ENCODE measurements around the gene MYO9B. TPM values are rescaled to one million over a fixed set of nuclear protein-coding genes. Genes with fewer than 3 reads are reported as not detected.

Gene MYO9B
- total and polyA plus RNA-seq, 9 of the 15 experiments (the other 6 are each of a cell fraction or from before 2014, with no cell fraction given) = 2.4 to 77.6 (median 23.0) TPM

DNA sequence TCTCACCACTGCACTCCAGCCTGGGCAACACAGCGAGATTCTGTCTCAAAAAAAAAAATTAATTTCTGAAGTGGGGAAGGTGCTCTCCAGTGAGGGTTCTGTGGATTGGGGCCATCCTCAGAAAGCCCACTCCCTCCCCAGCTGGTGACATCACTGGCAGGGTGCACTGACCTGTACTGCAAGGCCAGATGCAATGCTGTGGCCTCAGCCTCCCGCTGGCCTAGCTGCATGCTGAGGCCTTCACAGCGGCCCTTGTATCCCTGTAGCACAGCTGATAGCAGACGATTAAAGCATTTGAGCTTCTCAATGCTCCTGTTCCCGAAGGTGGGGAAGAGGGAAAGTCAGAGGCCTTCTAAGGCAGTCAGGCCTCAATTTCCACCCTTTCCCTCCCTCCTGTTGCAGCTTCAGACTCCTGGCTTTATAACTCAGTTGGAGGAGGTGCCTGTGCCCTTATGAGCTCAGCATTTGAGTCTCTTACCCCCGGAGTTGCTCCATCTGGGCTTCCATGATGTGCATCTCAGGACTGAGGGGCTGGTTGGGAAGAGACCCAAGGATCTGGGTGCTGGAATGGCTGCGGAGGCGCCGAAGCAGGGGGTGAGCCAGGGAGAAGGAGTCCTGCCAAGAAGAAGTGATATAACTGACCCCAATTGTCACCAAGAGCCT lies 183.7 kb downstream of the MYO9B start:
- H3K36me3 ChIP-seq (ENCODE audit: control insufficient read depth, insufficient read depth, low read length) = no peaks in the 10 kb centered on the region
- no peak overlapping the region for H3K4me3 ChIP-seq
- in situ Hi-C loops (cut with MboI) = no loop called here
- H3K79me2 ChIP-seq (ENCODE audit: control insufficient read depth, insufficient read depth, low read length) = no peaks in the 10 kb centered on the region
- WGBS (ENCODE audit: insufficient coverage, low coverage, missing lambda C conversion rate) = 41% methylated on average over 9 of the region's 9 CpGs
- ChIA-PET POLR2A (interaction anchor here (0.7 to 1.7 kb wide), 2 partner anchors 23 to 30 kb away, joined by 3 read pairs; no protein-coding TSS in a partner anchor), CTCF (ENCODE audit: low intra/inter-chr PET ratio) (interaction anchor here (2.0 kb wide), 1 partner anchor 192 kb away, joined by 7 read pairs; no protein-coding TSS in a partner anchor)
- H3K9ac ChIP-seq (ENCODE audit: insufficient read depth in 1 of 2, low read depth in 2 of 2, low read length in 2 of 2) = peak overlapping the region in 1 of 2 experiments; percentile 71; a peak in 1 of 4 replicates
- FAIRE-seq (no peak), DNase-seq (ENCODE audit: extremely low read depth in 1 of 4, low spot score in 3 of 4) (no peak), ATAC-seq (no peak)
- H3K27ac ChIP-seq (ENCODE audit: extremely low read depth, low read depth, low read length) = no peak overlapping the region
- peaks cover 0 to 21% of the 10 kb centered on the region in 2 experiments; a peak in 3 of 5 replicates for H3K4me1 ChIP-seq (replicated peaks in 1 of 2; ENCODE audit: control insufficient read depth in 2 of 2, insufficient read depth in 2 of 2, low read length in 2 of 2)
- H3K9me3 ChIP-seq (replicated peaks; ENCODE audit: control insufficient read depth, insufficient read depth, low read depth, low read length) = no peaks in the 10 kb centered on the region
- no peaks in the 10 kb centered on the region for H3K27me3 ChIP-seq (ENCODE audit: control insufficient read depth in 2 of 2, insufficient read depth in 2 of 2, low read length in 2 of 2)
- no peaks in the 10 kb centered on the region for H3K9me1 ChIP-seq (ENCODE audit: control insufficient read depth, insufficient read depth, low read length)
- no peak overlapping the region for H2AFZ ChIP-seq (ENCODE audit: low read depth, low read length)
- no TSS peak for BruUV-seq (replicated peaks)
- H3K4me2 ChIP-seq (ENCODE audit: insufficient read depth, low read length) = no peak overlapping the region
- H4K20me1 ChIP-seq (replicated peaks; ENCODE audit: control insufficient read depth, insufficient read depth, low read length) = no peaks in the 10 kb centered on the region
- intact Hi-C loops (cut with micrococcal nuclease) = no loop called here
- TF ChIP-seq HNRNPLL (IDR thresholded peaks at IDR 0.05; ENCODE audit: low read depth, low read length, poor library complexity, severe bottlenecking) = no peak
- TF ChIP-seq TAF7 (tag; IDR thresholded peaks at IDR 0.05) = no peak
- TF ChIP-seq ZFP30 (CRISPR knock-in tag; IDR thresholded peaks at IDR 0.05; ENCODE audit: borderline replicate concordance) = no peak
- TF ChIP-seq SRF (CRISPR knock-in tag; IDR thresholded peaks at IDR 0.05) = no peak
- TF ChIP-seq EWSR1 (IDR thresholded peaks at IDR 0.05; ENCODE audit: borderline replicate concordance, low read depth, partially characterized antibody) = no peak
- no peak for TF ChIP-seq ZNF282 (CRISPR knock-in tag; IDR thresholded peaks at IDR 0.05)
- no peak for TF ChIP-seq ZKSCAN3 (CRISPR knock-in tag; IDR thresholded peaks at IDR 0.05)
- TF ChIP-seq, protein P1, sequence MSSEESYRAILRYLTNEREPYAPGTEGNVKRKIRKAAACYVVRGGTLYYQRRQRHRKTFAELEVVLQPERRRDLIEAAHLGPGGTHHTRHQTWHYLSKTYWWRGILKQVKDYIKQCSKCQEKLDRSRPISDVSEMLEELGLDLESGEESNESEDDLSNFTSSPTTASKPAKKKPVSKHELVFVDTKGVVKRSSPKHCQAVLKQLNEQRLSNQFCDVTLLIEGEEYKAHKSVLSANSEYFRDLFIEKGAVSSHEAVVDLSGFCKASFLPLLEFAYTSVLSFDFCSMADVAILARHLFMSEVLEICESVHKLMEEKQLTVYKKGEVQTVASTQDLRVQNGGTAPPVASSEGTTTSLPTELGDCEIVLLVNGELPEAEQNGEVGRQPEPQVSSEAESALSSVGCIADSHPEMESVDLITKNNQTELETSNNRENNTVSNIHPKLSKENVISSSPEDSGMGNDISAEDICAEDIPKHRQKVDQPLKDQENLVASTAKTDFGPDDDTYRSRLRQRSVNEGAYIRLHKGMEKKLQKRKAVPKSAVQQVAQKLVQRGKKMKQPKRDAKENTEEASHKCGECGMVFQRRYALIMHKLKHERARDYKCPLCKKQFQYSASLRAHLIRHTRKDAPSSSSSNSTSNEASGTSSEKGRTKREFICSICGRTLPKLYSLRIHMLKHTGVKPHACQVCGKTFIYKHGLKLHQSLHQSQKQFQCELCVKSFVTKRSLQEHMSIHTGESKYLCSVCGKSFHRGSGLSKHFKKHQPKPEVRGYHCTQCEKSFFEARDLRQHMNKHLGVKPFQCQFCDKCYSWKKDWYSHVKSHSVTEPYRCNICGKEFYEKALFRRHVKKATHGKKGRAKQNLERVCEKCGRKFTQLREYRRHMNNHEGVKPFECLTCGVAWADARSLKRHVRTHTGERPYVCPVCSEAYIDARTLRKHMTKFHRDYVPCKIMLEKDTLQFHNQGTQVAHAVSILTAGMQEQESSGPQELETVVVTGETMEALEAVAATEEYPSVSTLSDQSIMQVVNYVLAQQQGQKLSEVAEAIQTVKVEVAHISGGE (CRISPR knock-in tag; IDR thresholded peaks at IDR 0.05) = no peak
- TF ChIP-seq, protein P2, sequence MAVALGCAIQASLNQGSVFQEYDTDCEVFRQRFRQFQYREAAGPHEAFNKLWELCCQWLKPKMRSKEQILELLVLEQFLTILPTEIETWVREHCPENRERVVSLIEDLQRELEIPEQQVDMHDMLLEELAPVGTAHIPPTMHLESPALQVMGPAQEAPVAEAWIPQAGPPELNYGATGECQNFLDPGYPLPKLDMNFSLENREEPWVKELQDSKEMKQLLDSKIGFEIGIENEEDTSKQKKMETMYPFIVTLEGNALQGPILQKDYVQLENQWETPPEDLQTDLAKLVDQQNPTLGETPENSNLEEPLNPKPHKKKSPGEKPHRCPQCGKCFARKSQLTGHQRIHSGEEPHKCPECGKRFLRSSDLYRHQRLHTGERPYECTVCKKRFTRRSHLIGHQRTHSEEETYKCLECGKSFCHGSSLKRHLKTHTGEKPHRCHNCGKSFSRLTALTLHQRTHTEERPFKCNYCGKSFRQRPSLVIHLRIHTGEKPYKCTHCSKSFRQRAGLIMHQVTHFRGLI (CRISPR knock-in tag; IDR thresholded peaks at IDR 0.05) = no peak
- no peak for TF ChIP-seq ESRRB (CRISPR knock-in tag; IDR thresholded peaks at IDR 0.05; ENCODE audit: borderline replicate concordance)
- TF ChIP-seq HDGF (IDR thresholded peaks at IDR 0.05) = no peak
- no peak for TF ChIP-seq CTBP1 (IDR thresholded peaks at IDR 0.05; ENCODE audit: borderline replicate concordance)
- TF ChIP-seq RAD21 (CRISPR knock-in tag; conservative IDR thresholded peaks at IDR 0.05 in 1 of 2, IDR thresholded peaks at IDR 0.05 in 1 of 2) = no peak
- no peak for TF ChIP-seq ZNF280A (IDR thresholded peaks at IDR 0.05; ENCODE audit: low read depth, partially characterized antibody)
